ENCODE measurements around the gene CPNE6.

GRCh38 chr14:24092505-24093206 lies 21.3 kb downstream of the CPNE6 start:
- no peak for TF ChIP-seq CTCF (IDR thresholded peaks at IDR 0.05)
- no peak for TF ChIP-seq POLR2AphosphoS5 (IDR thresholded peaks at IDR 0.05)
